Measurements from ENCODE around the gene OPRL1. TPM values are rescaled to one million over a fixed set of nuclear protein-coding genes. Genes with fewer than 3 reads are reported as not detected.
"Not testable (repeated sequence)": the region's sequence is repeated elsewhere in the genome, so short reads cannot be mapped to it uniquely, and the experiment has no call there.

OPRL1 gene
- polyA plus RNA-seq, 1 of the 3 experiments (the other 2 are of a cell fraction), result 1.8 TPM

DNA sequence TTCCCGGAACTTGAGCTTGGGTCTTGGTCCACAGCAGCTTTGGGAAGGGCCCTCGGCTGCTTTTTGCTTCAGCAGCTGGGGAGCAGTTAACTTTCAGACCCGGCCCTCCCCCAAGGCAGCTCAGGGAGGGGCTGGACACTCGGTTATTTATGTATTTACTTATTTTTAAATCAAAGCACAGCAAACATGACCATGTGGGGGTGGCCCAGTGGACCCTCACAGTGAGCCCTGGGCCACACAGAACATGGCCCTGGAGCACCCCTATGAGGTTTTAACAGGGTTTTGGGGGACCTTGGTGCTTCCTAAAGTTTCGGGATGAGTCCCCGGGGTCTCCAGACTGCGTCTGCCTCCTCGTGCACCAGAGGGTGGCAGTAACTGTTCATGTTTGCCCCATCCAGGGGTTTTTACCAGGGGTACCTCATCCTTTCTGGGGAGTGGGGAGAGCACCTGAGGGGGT is 54.1 kb downstream of the OPRL1 start:
- no peak overlapping the region for H3K9ac ChIP-seq
- peaks cover 0 to 4% of the 10 kb centered on the region in 2 experiments; a peak in 1 of 4 replicates for H3K4me1 ChIP-seq (ENCODE audit: control insufficient read depth in 1 of 2, insufficient read depth in 2 of 2, low read depth in 1 of 2, low read length in 1 of 2)
- no peaks in the 10 kb centered on the region for H3K36me3 ChIP-seq (replicated peaks in 1 of 2; ENCODE audit: control insufficient read depth in 1 of 2, insufficient read depth in 2 of 2, low read length in 1 of 2)
- H3F3A ChIP-seq (replicated peaks; ENCODE audit: insufficient read depth), result no peaks in the 10 kb centered on the region
- DNase-seq, result peak; percentile 66
- H3K9me3 ChIP-seq, result no peaks in the 10 kb centered on the region
- H4K20me1 ChIP-seq (ENCODE audit: insufficient read depth), result no peaks in the 10 kb centered on the region
- no peak overlapping the region for H3K27ac ChIP-seq (ENCODE audit: low read depth in 2 of 2, low read length in 1 of 2)
- H3K79me2 ChIP-seq (ENCODE audit: insufficient read depth), result no peaks in the 10 kb centered on the region
- ChIA-PET POLR2A (no interaction called here), CTCF (interaction anchor here (0.9 to 1.0 kb wide), 2 partner anchors 14 to 33 kb away, joined by 3 to 5 read pairs; no protein-coding TSS in a partner anchor)
- 48% methylated on average over 8 of the region's 8 CpGs for WGBS (ENCODE audit: low lambda C conversion rate)
- no peak overlapping the region for H3K4me2 ChIP-seq
- H3K27me3 ChIP-seq (ENCODE audit: insufficient read depth), result no peaks in the 10 kb centered on the region
- no peak for TF ChIP-seq FOSL2 (IDR thresholded peaks at IDR 0.05; ENCODE audit: borderline replicate concordance, low read depth)
- peak; percentile 39; the same call in 1 of the 2 replicates for TF ChIP-seq SMC3 (IDR thresholded peaks at IDR 0.05; ENCODE audit: low read depth, low read length)
- TF ChIP-seq ELF1 (IDR thresholded peaks at IDR 0.05), result no peak
- TF ChIP-seq, protein P1, sequence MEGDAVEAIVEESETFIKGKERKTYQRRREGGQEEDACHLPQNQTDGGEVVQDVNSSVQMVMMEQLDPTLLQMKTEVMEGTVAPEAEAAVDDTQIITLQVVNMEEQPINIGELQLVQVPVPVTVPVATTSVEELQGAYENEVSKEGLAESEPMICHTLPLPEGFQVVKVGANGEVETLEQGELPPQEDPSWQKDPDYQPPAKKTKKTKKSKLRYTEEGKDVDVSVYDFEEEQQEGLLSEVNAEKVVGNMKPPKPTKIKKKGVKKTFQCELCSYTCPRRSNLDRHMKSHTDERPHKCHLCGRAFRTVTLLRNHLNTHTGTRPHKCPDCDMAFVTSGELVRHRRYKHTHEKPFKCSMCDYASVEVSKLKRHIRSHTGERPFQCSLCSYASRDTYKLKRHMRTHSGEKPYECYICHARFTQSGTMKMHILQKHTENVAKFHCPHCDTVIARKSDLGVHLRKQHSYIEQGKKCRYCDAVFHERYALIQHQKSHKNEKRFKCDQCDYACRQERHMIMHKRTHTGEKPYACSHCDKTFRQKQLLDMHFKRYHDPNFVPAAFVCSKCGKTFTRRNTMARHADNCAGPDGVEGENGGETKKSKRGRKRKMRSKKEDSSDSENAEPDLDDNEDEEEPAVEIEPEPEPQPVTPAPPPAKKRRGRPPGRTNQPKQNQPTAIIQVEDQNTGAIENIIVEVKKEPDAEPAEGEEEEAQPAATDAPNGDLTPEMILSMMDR (IDR thresholded peaks at IDR 0.05), result no peak
- TF ChIP-seq, protein P2, sequence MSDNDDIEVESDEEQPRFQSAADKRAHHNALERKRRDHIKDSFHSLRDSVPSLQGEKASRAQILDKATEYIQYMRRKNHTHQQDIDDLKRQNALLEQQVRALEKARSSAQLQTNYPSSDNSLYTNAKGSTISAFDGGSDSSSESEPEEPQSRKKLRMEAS (IDR thresholded peaks at IDR 0.05; ENCODE audit: low read depth), result no peak
- no peak for TF ChIP-seq RCOR1 (IDR thresholded peaks at IDR 0.05; ENCODE audit: low read length)
- no peak for TF ChIP-seq FOXJ3 (CRISPR knock-in tag; IDR thresholded peaks at IDR 0.05)
- TF ChIP-seq SIN3A (IDR thresholded peaks at IDR 0.05; ENCODE audit: borderline replicate concordance, low read depth, low read length), result no peak
- TF ChIP-seq TCF12 (IDR thresholded peaks at IDR 0.05), result no peak
- TF ChIP-seq MXI1 (IDR thresholded peaks at IDR 0.05; ENCODE audit: low read depth, low read length), result no peak
- TF ChIP-seq, protein P3, sequence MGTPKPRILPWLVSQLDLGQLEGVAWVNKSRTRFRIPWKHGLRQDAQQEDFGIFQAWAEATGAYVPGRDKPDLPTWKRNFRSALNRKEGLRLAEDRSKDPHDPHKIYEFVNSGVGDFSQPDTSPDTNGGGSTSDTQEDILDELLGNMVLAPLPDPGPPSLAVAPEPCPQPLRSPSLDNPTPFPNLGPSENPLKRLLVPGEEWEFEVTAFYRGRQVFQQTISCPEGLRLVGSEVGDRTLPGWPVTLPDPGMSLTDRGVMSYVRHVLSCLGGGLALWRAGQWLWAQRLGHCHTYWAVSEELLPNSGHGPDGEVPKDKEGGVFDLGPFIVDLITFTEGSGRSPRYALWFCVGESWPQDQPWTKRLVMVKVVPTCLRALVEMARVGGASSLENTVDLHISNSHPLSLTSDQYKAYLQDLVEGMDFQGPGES (IDR thresholded peaks at IDR 0.05; ENCODE audit: low read depth, low read length), result no peak
- TF ChIP-seq RAD21 (IDR thresholded peaks at IDR 0.05; ENCODE audit: low read length), result peak; percentile 71
- no peaks in the 10 kb centered on the region for H3K9me2 ChIP-seq
- H3K4me3 ChIP-seq (ENCODE audit: low read depth in 2 of 2, low read length in 1 of 2), result no peak overlapping the region
- H2AFZ ChIP-seq (ENCODE audit: low read depth), result no peak overlapping the region

DNA sequence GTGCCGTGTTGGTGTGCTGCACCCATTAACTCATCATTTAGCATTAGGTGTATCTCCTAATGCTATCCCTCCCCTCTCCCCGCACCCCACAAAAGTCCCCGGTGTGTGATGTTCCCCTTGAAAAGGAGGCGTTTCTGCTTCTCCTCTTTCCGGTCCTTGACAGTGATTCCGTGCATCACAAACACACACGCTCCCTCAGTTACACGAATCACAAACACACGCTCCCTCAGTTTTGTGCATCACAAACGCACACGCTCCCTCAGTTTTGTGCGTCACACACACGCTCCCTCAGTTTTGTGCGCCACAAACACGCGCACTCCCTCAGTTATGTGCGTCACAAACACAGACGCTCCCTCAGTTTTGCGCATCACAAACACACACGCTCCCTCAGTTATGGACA is 54.9 kb downstream of the OPRL1 start:
- H2AFZ ChIP-seq (ENCODE audit: low read depth); H3K9ac ChIP-seq; H3K4me3 ChIP-seq (ENCODE audit: low read depth in 2 of 2, low read length in 1 of 2); CTCF ChIA-PET; H3K9me3 ChIP-seq; H3K36me3 ChIP-seq (replicated peaks in 1 of 2; ENCODE audit: control insufficient read depth in 1 of 2, insufficient read depth in 2 of 2, low read length in 1 of 2); H3K79me2 ChIP-seq (ENCODE audit: insufficient read depth); H3F3A ChIP-seq (replicated peaks; ENCODE audit: insufficient read depth); H3K27me3 ChIP-seq (ENCODE audit: insufficient read depth); H3K4me2 ChIP-seq; POLR2A ChIA-PET; H3K9me2 ChIP-seq; H4K20me1 ChIP-seq (ENCODE audit: insufficient read depth); H3K27ac ChIP-seq (ENCODE audit: low read depth in 2 of 2, low read length in 1 of 2); DNase-seq; H3K4me1 ChIP-seq (ENCODE audit: control insufficient read depth in 1 of 2, insufficient read depth in 2 of 2, low read depth in 1 of 2, low read length in 1 of 2): not testable (repeated sequence)
- 78% methylated on average over 20 of the region's 20 CpGs for WGBS (ENCODE audit: low lambda C conversion rate)
